Omental fat pad (tissue), 4 donors: ENCODE data around the gene PRRG2. TPM values are rescaled to one million over a fixed set of nuclear protein-coding genes. Genes with fewer than 3 reads are reported as not detected.

Experiments
- ATAC-seq: fragments of 150-250 bp; one replicate; pipeline ENCODE4 v1.9.1; 2016; ENCODE audit warnings: mild to moderate bottlenecking, moderate library complexity; ENCODE audit not compliant: low FRiP score
- DNase-seq: peaks from one replicate; pipeline ENCODE4 v3.0.0-alpha.2; 2019; ENCODE audit warnings: low spot score
- CTCF ChIP-seq, 3 donors: fragments of 450-650 bp; IDR thresholded peaks; one replicate each; pipeline ENCODE4 v1.5.1; 2016 to 2017; ENCODE audit warnings: antibody characterized with exemption in 3 of 3, mild to moderate bottlenecking in 3 of 3, moderate library complexity in 2 of 3
- small RNA-seq: library from RNA; depleted of rRNA; stranded (forward); fragments of <200 nt; gene quantifications from one replicate; pipeline ENCODE3, GENCODE V24; 2016
- total RNA-seq, 4 donors: library from RNA; depleted of rRNA; stranded (reverse); fragments of >200 nt; gene quantifications; one replicate each; pipeline ENCODE4 v1.1.0, GENCODE V29; 2016

PRRG2 gene
- total RNA-seq, 4 donors from 2014 or later = 0.79 to 5.2 (median 2.3) TPM; not detected in 1

DNA sequence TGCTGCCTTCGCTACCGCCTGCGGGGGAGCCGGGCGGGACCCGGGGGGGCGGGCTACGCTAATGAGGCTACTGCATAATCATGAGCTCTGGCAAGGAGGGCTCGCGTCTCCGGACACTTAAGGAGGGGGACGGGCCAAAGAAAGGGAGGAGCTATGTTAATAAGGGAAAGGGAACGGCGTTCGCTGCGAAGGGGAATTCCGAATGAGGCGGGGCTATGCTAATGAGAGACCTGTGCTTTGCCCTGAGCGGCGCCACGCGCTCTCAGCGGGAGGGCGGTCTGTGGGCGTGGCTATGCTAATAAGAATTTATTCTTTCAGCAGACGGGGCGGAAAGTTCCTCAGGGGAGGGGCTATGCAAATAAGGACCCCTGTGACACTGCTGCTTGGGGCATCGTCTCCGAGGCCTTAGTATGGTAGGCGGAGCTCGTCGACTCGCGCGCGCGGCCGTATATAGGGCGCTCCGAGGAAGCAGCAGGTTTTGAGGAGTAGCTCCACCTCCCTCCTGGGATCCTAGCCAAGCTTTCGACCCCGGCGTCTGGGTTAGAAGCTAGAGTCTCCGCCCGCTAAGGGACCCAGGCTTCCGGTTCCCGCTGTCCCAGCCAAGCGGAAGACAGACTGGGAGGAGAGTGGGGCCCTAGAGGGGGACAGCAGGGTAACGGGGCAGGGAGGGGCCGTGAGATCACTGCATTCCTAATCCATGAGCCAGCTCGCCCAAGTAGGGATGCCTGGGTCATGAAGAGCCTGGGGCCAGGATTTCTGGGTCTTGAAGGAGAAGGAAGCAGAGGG, 59.2 kb downstream of the PRRG2 start, which contains the start of gene RRAS:
Gene RRAS (minus strand): TSS at position 31 of the 786 bp plus-strand sequence. CDS start 45 bp downstream, outside the sequence.
- DNase-seq (peak; percentile 96), ATAC-seq (peak; percentile 84)
- TF ChIP-seq CTCF (IDR thresholded peaks at IDR 0.05) = no peak

Small RNA genes lying within 50 kb of the gene (small RNA-seq; reads per million reads assigned to genes)
- not detected for gene RF00019

Other genes starting within 250 kb of the PRRG2 start
- 10 to 100 TPM; 10.3 to 43.8 (median 21.5) TPM for gene CD37, start 245.9 kb upstream of the PRRG2 start, total RNA-seq
- gene TEAD2, start 218.9 kb upstream of the PRRG2 start, total RNA-seq = 10 to 100 TPM; 19.9 to 35.0 (median 26.1) TPM
- not detected for gene DKKL1, start 217.4 kb upstream of the PRRG2 start, total RNA-seq
- under 1 TPM in 1 of 4 donors, not detected in 3; 0.56 TPM for gene KASH5, start 193.1 kb upstream of the PRRG2 start, total RNA-seq
- not detected for gene PTH2, start 157.9 kb upstream of the PRRG2 start, total RNA-seq
- not detected for gene GFY, start 155.9 kb upstream of the PRRG2 start, total RNA-seq
- gene SLC17A7, start 139.8 kb upstream of the PRRG2 start, total RNA-seq = 1 to 10 TPM in 3 of 4 donors, under 1 TPM in 1; 0.48 to 6.3 (median 1.0) TPM
- gene PIH1D1, start 129.5 kb upstream of the PRRG2 start, total RNA-seq = 10 to 100 TPM; 52.7 to 87.4 (median 75.7) TPM
- gene ALDH16A1, start 128.1 kb upstream of the PRRG2 start, total RNA-seq = 10 to 100 TPM; 20.3 to 48.1 (median 34.6) TPM
- 10 to 100 TPM in 1 of 4 donors, 1 to 10 TPM in 3; 2.3 to 11.2 (median 2.6) TPM for gene FLT3LG, start 107.1 kb upstream of the PRRG2 start, total RNA-seq
- 1,000 to 10,000 TPM; 2,551 to 3,862 (median 3,160) TPM for gene RPL13A, start 93.7 kb upstream of the PRRG2 start, total RNA-seq
- 1,000 to 10,000 TPM; 3,715 to 4,750 (median 4,286) TPM for gene RPS11, start 84.9 kb upstream of the PRRG2 start, total RNA-seq
- 100 to 1,000 TPM; 314 to 479 (median 337) TPM for gene FCGRT, start 68.7 kb upstream of the PRRG2 start, total RNA-seq
- gene RCN3, start 53.3 kb upstream of the PRRG2 start, total RNA-seq = 10 to 100 TPM; 23.7 to 70.1 (median 26.9) TPM
- 10 to 100 TPM; 36.9 to 70.8 (median 46.4) TPM for gene NOSIP, start 760 bp upstream of the PRRG2 start, total RNA-seq
- gene PRR12, start 9.9 kb downstream of the PRRG2 start, total RNA-seq = 10 to 100 TPM in 1 of 4 donors, 1 to 10 TPM in 3; 3.3 to 11.3 (median 4.1) TPM
- 10 to 100 TPM; 72.2 to 91.0 (median 76.8) TPM for gene RRAS, start 58.8 kb downstream of the PRRG2 start, total RNA-seq
- gene SCAF1, start 60.9 kb downstream of the PRRG2 start, total RNA-seq = 10 to 100 TPM in 2 of 4 donors, 1 to 10 TPM in 2; 8.8 to 13.6 (median 11.5) TPM
- 10 to 100 TPM; 32.4 to 62.7 (median 36.4) TPM for gene IRF3, start 84.5 kb downstream of the PRRG2 start, total RNA-seq
- 1 to 10 TPM; 3.6 to 9.2 (median 5.9) TPM for gene BCL2L12, start 84.6 kb downstream of the PRRG2 start, total RNA-seq
- 100 to 1,000 TPM; 150 to 250 (median 170) TPM for gene PRMT1, start 96.0 kb downstream of the PRRG2 start, total RNA-seq
- gene ADM5, start 108.3 kb downstream of the PRRG2 start, total RNA-seq = 1 to 10 TPM; 1.2 to 3.4 (median 2.3) TPM
- gene CPT1C, start 109.8 kb downstream of the PRRG2 start, total RNA-seq = 1 to 10 TPM; 1.8 to 5.9 (median 4.8) TPM
- 10 to 100 TPM in 1 of 4 donors, under 1 TPM in 3; 0.36 to 14.2 (median 0.44) TPM for gene TSKS, start 182.0 kb downstream of the PRRG2 start, total RNA-seq
- 10 to 100 TPM; 63.9 to 88.0 (median 72.4) TPM for gene AP2A1, start 185.7 kb downstream of the PRRG2 start, total RNA-seq
- 10 to 100 TPM; 10.2 to 20.3 (median 17.0) TPM for gene FUZ, start 232.0 kb downstream of the PRRG2 start, total RNA-seq
- 10 to 100 TPM; 14.4 to 32.2 (median 19.6) TPM for gene MED25, start 237.0 kb downstream of the PRRG2 start, total RNA-seq